OCI-LY3 (cell line): Measurements from ENCODE around the gene IPO5.

Source experiments
- EZH2phosphoT487 ChIP-seq: fragments of 200-600 bp; shearing (Covaris generic); IDR thresholded peaks from 2 replicates; pipeline ENCODE4 v1.6.1; 2018; ENCODE audit warnings: antibody characterized with exemption, mixed run types, low read depth
- TF ChIP-seq, protein P1 (sequence below): fragments of 200-600, 300-600 bp; sonication (generic); IDR thresholded peaks from 2 replicates; pipeline ENCODE4 v1.5.1; 2014; ENCODE audit warnings: antibody characterized with exemption, low read length, low read depth

DNA sequence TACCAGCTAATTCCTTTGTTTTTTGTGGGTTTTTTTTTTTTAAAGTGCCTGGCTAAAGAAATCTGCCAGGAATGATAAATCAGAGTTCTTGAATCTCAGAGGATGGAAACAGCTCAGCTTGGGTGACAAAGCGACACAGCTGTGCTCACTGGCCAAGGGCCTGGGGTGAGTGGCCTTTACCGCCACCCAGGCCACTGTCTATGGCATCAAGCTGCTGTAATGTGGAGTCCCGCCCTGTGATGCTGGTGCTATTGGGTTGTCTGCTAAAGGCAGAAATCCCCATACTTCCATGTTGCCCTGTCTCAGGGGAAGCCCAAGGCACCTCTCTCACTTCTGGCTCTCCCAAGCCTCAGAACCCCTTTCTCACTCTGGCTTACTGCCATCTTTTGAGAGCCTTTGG lies 106.8 kb downstream of the IPO5 start:
- TF ChIP-seq, protein P1, sequence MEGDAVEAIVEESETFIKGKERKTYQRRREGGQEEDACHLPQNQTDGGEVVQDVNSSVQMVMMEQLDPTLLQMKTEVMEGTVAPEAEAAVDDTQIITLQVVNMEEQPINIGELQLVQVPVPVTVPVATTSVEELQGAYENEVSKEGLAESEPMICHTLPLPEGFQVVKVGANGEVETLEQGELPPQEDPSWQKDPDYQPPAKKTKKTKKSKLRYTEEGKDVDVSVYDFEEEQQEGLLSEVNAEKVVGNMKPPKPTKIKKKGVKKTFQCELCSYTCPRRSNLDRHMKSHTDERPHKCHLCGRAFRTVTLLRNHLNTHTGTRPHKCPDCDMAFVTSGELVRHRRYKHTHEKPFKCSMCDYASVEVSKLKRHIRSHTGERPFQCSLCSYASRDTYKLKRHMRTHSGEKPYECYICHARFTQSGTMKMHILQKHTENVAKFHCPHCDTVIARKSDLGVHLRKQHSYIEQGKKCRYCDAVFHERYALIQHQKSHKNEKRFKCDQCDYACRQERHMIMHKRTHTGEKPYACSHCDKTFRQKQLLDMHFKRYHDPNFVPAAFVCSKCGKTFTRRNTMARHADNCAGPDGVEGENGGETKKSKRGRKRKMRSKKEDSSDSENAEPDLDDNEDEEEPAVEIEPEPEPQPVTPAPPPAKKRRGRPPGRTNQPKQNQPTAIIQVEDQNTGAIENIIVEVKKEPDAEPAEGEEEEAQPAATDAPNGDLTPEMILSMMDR: no peak
- no peak for TF ChIP-seq EZH2phosphoT487
